Head of caudate nucleus (tissue), 42 donors: ENCODE measurements around the gene FABP7.
"Not testable (repeated sequence)": the region's sequence is repeated elsewhere in the genome, so short reads cannot be mapped to it uniquely, and the experiment has no call there.

Experiments used
- DNase-seq, 42 donors: peaks; one replicate each; pipeline versions ENCODE4 v3.0.0 to v3.0.0-alpha.2; 2020 to 2021; ENCODE audit warnings: mixed read lengths in 7 of 42
- intact Hi-C: fragments of 100-400 bp; cut with DNase I; formaldehyde crosslinking; loops from one replicate; pipeline ENCODE4 v1.15.0; 2022

Gene FABP7

DNA sequence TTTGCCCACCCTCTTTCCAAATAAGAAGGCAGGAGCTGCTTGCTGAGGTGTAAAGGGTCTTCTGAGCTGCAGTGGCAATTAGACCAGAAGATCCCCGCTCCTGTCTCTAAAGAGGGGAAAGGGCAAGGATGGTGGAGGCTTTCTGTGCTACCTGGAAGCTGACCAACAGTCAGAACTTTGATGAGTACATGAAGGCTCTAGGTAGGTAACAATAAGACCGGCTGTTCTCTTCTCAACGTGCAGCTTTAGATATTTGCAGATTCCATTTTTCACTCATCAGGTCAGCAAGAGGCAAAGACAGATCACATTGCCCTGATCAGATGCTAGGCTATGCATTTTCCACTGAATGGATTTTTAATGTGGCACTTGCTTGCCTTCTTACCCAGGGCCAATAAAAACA, at the start of gene FABP7:
Gene FABP7 (plus strand): TSS at position 50 of the 400 bp plus-strand sequence. CDS start 79 bp downstream, at position 129.
- DNase-seq = no peak
- intact Hi-C loops = loop anchor here (10.0 kb wide), 1 partner anchor 55 kb away; no protein-coding TSS in a partner anchor

DNA sequence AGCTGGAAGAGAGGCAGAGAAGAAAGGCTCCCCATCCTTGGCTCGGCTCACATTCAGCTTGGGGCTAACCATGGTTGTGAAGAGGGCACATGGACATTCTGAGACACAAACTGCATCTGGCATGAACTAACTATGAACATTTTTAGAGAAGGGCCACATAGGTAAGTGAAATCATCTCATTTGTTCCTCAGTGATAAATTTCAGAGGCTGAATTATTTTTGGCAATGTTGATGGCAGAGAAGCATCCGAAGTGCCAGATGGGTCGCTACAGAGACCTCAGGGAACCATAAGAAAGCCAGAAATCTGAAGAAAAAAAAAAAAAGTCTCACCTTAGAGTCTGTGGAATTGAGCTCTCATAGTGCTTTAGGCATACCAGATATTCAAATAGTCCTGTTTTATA, 49.2 kb upstream of the FABP7 start:
- DNase-seq = no peak
- intact Hi-C loops = loop anchor here (5.0 to 10.0 kb wide), 2 partner anchors 107 to 584 kb away; no protein-coding TSS in a partner anchor

DNA sequence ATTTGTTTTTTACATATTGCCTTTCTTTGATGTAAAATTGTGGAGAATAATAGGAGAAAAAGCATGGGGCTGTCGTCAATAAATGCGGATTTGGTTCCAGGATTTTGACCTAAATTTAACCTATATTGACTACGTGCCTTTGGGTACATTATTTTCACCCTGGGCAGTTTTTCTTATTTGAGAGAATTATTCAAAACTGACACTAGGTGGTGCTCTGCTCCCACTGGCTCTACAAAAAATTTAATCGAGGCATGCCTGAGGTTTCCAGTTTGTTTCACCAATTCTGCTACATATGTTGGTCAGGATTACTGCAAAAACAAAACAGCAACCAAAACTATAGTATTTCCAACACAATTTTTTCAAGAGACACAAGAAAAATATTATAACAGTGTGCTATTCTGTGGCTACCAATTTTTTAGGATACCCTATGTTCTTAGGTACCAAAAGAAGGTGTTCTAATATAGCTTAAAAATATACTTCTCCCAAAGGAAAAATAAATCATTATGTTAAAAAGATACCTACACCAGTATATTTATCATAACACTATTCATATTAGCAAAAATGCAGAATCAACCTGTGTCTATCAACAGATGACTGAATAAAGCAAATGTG, 48.6 kb upstream of the FABP7 start:
- intact Hi-C loops = loop anchor here (5.0 to 10.0 kb wide), 2 partner anchors 106 to 584 kb away; no protein-coding TSS in a partner anchor
- peak in 18 of 42 donors; percentile 20 to 67 (median 36) for DNase-seq

DNA sequence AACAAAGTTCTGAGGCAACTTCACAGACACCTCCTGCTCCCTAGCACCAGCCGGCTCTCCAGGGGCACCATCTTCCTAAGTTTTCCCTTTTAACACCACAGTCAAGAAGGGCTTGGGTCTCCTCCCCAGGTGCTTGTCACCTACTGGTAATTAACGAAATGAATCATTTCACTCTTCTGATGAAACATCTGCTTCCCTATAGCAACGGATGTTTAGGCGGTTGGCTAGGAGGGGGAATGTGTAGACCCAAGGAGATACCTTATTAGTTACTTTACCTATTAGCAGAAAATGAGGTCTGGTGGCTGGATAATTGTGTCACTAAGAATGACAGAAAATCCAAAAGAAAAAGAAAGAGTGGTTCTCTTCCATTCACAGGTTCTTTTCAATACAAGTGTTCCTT, 46.3 kb upstream of the FABP7 start:
- no peak for DNase-seq
- intact Hi-C loops = loop anchor here (5.0 to 10.0 kb wide), 2 partner anchors 104 to 582 kb away; no protein-coding TSS in a partner anchor

DNA sequence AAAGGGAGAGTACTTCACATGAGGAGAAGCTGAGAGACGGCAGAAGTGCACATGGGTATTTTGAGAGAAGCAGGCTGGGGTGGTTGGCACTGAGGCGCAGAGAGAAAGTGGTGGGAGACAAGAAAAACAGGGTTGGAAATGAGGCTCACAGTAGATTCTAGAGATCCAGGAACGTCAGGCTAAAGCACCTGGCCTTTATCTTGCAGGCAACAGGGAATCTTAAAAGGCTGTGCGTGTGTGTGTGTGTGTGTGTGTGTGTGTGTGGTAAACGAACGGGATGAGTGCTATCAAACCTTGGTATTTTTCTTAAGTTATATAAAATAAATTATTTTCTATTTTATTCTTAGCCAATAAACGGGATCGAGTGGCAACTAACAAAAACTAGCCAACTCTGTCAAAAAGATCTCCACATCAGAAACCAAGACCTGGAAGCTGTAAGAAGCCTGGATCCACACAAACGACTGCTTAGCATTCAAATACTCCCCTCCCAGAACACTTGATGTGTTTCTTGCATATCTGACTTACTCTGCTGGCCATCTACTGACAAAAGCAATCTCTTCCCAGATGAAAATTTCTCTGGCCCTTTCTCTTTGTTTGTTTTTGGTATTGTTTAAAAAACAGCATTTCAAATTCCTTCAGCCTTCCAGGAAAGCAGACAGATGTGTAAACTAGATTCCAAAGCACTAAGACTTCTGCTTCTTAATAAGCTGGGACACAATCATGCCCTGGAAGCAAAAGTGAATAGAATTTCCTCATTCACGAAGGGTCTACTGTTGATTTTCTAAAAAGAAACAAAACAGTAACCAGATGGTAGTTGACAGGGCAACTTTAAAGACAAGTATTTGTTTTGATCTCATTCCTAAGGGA, 44.8 kb upstream of the FABP7 start:
- intact Hi-C loops = loop anchor here (5.0 to 10.0 kb wide), 2 partner anchors 103 to 580 kb away; no protein-coding TSS in a partner anchor
- DNase-seq = no peak

DNA sequence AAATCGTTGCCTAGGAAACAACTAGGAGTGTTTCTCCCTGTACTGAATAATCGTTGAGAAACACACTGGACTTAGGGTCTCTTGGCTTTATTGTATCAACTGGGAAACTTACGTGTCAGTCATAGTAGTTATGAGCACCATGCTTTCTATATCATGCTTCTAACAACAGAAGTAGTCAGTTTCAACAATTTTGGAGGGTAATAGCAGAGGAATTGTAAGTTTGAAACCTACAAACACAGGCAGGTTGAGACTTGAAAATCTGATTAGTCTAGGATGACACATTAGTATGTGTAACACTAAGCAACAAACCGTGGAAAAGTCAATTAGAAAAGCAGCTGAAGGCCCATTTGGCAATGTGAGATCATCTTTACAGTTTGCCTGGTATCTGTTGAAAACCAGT, 43.9 kb upstream of the FABP7 start:
- no peak for DNase-seq
- intact Hi-C loops = loop anchor here (10.0 kb wide), 1 partner anchor 579 kb away; no protein-coding TSS in a partner anchor

DNA sequence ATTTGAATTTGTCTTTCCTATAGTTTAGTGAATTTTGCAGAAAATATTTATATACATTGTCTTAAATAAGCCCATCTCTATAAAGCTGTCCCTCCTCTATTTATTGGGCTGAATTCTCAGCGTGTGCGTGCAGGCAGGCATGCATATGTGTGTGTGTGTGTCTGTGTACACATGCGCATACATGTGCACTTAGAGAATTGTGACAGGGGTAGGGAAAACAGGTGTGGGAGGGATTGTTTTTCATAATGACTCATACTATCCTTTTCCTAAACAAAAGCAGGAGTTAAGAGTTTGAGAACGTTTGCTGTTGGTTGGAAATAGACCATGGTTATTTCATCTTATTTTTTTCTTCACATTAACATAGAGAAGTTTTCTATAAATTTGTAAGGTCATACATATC, 43.4 kb upstream of the FABP7 start:
- intact Hi-C loops = loop anchor here (10.0 kb wide), 1 partner anchor 579 kb away; no protein-coding TSS in a partner anchor
- DNase-seq = no peak

DNA sequence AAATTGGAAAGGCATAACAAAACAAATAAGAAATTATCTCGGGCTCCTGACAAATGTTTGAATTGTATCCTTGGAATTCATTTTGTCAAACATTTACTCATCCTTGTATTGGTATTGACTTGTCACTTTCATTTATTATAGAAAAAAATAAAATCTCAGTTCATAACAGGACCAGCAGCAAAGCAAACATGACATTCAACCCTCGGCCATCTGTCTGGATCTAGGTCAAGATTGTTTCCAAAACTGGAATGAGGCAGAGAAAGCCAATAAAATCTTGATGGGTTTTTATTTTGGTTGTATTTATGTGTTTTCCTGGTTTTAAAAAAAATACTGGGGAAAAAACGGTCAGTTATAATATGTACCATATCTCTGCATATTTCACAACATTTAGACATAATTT, 42.9 kb upstream of the FABP7 start:
- DNase-seq = no peak
- intact Hi-C loops = loop anchor here (10.0 kb wide), 1 partner anchor 578 kb away; no protein-coding TSS in a partner anchor

DNA sequence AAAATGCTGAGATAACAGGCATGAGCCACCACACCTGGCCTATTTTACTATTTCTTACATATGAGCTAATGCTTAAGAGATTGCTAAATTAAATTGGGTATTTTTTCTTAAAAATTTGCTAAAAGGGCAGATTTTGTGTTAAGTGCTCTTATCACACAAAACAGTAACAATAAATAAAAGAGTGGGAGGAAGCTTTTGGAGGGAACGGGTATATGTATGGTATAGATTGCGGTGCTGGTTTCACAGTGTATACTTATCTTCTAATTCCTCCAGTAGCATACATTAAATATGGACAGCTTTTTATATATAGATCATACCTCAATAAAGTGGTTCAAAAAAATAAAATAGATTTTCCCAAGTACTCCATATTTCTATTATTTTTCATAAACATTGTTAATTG, 39.4 kb upstream of the FABP7 start:
- DNase-seq = no peak
- intact Hi-C loops = no loop called here

DNA sequence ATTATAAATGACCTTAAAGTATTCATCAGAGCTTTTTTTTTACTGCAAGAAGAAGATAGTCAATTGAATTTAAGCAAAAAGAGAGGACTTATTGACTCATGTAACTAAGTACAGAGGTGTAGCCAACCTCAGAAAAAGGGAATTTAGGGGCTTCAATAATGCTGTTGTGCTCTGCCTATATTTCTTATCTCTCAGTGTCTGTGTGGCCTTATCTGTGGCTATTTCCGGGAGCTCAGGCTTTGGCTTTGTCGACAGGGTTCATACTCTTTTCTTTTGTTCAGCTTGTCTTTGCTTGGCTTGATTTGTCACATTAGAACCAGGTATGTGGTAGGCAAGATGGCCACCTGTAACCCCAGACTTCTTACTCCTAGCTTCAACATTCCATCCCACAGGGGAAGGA, 38.6 kb upstream of the FABP7 start:
- intact Hi-C loops = no loop called here
- DNase-seq = no peak

DNA sequence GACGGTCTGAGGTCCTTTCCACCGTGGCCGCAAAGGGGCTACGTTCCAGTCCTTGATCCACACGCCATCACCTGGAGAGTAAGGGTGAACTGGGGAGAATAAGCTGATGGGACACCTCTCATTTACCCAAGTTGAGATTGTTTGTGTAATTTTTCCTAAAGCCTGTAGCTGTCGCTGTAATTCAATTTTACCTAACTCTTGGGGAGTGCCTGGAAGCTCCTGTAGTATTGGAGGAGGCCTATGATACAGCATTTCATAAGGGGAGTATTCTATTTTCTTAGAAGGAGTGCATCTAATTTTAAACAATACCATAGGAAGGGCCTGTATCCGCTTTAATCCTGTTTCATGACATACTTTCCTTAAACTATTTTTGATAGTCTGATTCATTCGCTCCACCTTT, 35.3 kb upstream of the FABP7 start:
- DNase-seq, intact Hi-C loops: not testable (repeated sequence)

DNA sequence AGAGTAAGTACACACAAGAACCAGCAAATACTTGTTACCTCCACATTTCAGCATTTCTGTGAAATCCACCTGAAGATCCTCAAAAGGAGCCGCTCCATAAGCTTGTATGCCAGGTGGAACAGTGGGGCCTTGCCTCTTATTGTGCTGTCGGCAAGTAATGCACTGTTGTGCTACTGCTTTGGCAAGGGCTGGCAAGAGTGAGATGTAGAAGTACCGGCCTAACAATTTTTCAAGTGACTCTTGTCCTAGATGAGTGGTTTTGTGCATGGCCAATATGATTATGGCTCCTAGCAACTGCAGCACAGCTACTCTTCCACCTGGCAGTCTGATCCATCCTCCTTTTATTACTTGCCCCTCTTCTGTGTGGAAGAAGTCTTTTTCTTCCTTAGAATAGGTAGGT, 34.7 kb upstream of the FABP7 start:
- DNase-seq, intact Hi-C loops: not testable (repeated sequence)

DNA sequence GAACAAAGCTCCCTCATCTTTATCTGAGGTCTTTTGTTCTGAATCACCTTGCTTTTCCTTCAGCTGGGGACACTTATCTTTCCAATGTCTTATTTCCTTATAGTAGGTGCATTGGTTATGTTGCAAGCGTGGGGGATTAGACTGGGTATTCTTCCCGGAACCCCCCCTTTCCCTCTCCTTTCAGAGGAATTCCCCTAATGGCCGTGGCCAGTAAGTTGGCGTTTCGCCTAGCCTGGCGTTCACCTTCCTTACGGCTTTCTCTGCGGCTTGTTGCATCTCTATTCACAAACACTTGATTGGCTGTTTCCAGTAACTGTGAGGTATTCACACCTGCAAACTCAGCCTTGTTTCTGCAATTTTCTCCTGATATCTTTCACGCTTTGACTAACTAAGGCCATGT, 32.8 kb upstream of the FABP7 start:
- no peak for DNase-seq
- intact Hi-C loops = no loop called here

DNA sequence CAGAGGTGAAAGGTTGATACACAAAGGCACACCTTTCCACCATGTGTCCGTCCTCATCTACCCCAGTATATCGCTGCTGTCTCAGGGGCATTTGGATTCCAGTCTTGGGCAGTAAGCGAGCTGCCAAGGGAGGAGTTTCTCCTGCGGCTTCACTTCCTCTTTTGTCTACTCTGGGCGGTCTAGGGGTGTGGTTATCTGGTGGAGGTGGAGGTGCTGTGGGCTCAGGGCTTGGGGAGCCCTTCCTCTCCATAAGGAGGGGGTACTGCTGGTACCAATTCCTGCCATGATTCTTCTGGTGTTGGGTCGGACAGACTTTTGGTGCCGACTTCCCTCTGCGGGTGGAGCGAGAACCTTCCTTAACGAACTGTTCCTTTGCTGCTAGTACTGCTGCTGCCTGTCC, 31.9 kb upstream of the FABP7 start:
- DNase-seq = no peak
- intact Hi-C loops = no loop called here

DNA sequence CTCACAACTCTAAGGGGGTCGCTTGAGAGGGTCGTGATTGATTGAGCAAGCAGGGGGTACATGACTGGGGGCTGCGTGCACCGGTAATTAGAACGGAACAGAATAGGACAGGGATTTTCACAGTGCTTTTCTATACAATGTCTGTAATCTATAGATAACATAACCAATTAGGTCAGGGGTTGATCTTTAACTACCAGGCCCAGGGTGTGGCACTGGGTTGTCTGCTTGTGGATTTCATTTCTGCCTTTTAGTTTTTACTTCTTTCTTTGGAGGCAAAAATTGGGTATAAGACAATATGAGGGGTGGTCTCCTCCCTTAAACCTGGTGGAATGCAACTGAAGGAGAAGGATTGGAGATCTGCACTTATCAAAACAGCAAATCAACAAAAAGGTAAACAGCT, 30.6 kb upstream of the FABP7 start:
- DNase-seq, intact Hi-C loops: not testable (repeated sequence)

DNA sequence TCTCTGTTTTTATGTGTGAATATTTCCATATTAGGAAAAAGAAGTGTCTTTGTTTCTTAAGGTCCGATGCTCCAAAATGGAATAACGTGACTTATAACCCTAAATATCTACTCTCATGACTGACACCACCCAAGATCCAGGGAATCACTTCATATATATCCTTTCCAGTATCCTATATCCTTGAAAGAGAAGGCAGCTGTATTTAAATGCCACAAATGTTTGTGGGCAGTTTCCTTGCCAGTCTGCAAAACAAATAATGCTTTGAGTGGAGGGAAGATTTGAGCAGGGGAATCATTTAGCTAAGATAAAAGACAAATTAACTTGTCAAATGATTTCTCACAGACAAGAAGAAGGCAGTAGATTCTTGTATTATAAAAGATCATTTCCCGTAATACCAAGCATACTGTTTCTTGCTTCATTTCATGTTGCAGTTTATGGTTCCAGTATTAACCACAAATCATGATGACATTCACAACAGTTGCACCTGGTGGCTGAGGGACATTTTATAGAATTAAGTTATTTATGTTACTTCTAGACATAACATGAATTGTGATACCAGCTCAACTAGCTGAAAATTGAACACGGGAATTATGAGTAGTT, 30.0 kb upstream of the FABP7 start:
- no peak for DNase-seq
- intact Hi-C loops = no loop called here

DNA sequence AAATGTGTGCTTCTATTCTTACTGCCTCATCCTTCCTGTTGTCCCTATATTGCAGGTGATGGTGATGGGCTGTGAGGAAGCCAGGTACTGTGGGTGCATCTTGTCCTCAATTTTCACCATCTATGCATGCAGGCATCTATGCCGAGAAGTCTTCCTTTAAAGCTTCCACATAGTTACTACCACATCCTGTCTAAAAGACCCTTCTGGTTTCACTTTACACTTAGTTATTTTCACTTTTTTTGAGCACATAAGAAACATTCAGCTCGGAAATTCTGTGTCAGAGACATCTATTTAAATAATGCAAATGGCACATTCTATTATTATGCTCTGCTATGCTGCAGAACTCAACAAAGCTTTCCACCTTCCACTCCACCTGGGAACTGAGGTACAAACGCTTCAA, 28.2 kb upstream of the FABP7 start:
- DNase-seq = no peak
- intact Hi-C loops = no loop called here

DNA sequence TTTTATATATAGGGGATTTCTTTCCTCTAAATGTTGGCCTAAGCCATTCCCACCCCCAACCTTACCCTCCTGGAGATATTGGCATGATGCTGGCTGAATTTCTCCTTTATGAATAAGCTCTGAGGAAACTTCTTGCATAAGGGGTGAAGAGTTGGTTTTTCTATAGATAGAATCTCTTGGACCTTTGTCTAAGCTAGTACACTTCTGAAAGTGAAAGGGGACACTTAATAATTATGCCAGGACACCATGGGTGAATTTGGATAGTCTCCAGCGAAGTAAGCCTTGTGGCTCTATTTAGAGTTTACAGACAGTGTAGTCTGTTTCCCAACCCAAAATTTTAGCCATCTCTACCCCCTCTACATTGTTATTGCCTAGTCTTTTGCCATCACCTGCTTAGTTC, 27.1 kb upstream of the FABP7 start:
- intact Hi-C loops = no loop called here

DNA sequence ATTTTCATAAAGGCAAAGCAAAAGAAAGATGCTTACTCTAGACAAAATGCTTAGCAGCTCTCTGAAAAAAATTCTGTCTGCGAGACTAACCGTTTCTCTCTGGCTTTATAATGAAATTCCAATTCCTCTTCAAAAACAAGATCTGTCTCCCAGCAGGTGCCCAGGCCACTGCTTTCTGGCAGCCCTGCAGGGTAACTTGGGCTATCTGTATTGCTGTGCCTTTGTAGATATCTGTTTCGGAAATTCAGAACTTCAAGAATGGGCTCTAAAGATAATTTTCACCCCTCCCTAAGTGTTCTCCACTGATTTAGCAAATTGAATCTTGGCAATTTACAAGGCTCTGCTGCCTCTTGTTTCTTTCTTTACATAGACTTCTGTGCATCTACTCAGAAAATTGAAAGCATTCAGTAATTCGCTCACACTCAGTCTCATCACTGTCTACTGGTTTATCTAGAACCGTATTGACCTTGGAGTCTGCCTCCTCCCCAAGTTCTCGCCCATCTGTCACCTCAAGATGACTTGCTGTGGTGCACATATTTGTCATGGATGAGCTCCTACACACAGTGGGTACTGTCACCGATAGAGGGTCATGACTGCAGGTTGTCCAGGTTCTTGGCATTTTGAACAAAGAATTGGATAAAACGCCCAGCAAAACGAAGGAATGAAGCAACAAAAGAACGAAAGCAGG, 26.4 kb upstream of the FABP7 start:
- DNase-seq = peak in 1 of 42 donors; percentile 25
- intact Hi-C loops = no loop called here

More for the DNA sequence above, 27.1 kb upstream of the FABP7 start:
- DNase-seq = no peak
